ENCODE data around the gene DIAPH2.

The DIAPH2 gene

GRCh38 chrX:97522307-97522706 lies 837.7 kb downstream of the DIAPH2 start:
- DNase-seq, result no peak

GRCh38 chrX:97524340-97524739 lies 839.7 kb downstream of the DIAPH2 start:
- no peak for DNase-seq

- no peak for DNase-seq
Measured at GRCh38 chrX:97524997-97525396, 840.4 kb downstream of the DIAPH2 start.

DNA sequence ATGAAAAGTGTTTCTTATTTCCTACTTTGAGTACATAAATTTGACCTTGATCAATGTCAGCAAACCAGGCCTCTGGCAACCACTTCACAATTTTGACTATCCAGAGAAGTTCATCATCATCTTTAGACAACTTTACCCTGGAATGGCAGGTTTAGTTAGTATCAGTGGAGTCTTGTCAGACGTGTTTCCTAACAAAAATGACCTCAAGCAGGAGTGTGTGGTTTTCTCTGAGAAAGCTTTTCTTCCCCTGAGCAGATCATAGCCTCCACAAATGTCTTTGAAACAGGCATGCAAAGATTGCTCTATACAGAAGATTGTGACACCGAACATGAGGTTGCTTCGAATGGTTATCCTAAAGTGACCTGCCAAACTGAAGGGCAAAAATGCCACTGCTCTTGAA lies 841.3 kb downstream of the DIAPH2 start:
- no peak for DNase-seq

- no peak for DNase-seq
Measured at GRCh38 chrX:97527725-97528124, 843.1 kb downstream of the DIAPH2 start.

DNA sequence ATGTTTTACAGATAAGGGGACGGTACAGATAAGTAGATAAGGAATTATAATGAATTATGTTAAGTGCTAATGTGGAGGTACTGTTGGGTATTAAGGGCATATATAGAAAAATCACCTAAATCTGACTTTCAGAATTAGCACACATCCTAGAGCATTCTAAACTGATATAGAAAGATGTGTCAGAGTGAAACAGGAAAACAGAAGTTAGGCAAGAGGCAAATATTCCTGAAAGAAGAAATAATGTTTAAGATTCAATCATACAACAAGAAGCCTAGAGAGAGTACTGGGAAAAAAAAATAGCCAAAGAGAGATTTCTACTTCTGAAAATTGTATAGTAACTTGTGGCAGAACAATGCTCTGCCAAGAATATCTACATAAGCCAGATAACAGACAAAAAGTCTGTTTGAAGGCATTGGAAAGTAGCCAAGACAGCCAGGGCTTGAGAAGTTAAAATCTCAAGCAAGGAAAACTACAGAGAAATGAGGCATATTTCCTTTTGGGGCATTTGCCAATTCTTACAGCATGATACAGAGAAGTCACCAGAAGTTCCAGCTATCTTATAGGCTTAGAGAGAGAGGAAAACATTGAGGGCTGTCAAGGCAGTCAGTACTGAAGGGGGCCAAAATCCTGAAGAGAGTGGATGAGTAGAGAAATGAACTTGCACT lies 845.0 kb downstream of the DIAPH2 start:
- DNase-seq, result no peak

- DNase-seq, result no peak
Measured at GRCh38 chrX:97531825-97532224, 847.2 kb downstream of the DIAPH2 start.

- DNase-seq, result no peak
Measured at GRCh38 chrX:97538745-97539144, 854.1 kb downstream of the DIAPH2 start.

- no peak for DNase-seq
Measured at GRCh38 chrX:97539970-97540519, 855.4 kb downstream of the DIAPH2 start.

GRCh38 chrX:97547877-97548578 lies 863.4 kb downstream of the DIAPH2 start:
- DNase-seq, result no peak

DNA sequence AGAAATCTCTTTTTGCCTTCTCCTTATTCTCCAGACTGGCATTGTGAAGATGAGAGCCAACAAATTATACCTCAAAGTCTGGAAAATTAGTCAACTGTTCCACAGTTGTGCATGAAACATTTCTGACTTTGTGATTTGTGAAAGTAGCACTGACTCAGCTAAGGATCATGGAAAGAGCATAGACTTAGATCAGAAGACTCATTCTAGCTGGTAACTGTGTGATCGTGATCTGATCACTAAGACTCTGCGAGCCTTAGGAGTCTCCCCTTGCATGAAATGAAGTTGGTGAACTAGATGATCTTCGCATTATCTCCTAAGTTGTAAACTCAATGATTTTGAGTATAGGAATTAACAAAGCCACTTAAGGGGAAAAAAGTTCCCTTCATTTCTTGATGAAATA lies 867.2 kb downstream of the DIAPH2 start:
- no peak for DNase-seq

- no peak for DNase-seq
Measured at GRCh38 chrX:97553833-97554232, 869.2 kb downstream of the DIAPH2 start.

DNA sequence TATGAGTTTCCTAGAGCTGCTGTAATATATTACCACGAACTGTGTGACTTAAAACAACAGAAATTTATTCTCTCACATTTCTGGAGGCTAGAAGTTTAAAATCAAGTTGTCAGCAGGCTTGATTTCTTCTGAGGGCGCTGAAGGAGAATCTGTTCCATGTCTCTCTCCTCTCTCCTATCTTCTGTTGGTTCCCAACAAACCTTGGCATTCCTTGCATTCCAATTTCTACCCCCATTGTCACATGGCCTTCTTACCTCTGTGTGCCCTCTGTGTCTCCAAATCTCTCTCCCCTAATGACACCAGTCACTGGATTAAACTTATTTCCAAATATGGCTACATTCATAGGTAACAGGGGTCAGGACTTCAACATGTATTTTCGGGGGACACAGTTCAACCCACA lies 871.7 kb downstream of the DIAPH2 start:
- DNase-seq, result no peak

- DNase-seq, result no peak
Measured at GRCh38 chrX:97563531-97564133, 879.0 kb downstream of the DIAPH2 start.

DNA sequence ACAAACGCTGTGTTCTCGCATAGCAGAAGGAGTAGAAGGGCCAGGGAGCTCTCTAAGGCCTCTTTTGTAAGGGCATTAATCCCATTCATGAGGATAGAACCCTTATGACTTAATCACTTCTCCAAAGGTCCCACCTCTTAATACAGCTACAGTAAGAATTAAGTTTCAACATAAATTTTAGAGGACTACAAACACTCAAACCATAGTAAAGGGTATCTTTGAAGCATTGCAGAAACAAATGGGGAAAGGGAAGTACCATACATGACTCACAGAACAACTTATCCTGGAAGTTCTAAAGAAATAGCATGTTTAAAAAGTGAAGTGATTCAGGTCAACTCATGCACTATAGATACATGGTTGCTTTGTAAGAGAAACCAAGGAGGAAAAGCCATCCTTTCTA lies 879.9 kb downstream of the DIAPH2 start:
- DNase-seq, result no peak

- no peak for DNase-seq
Measured at GRCh38 chrX:97587171-97587570, 902.5 kb downstream of the DIAPH2 start.

DNA sequence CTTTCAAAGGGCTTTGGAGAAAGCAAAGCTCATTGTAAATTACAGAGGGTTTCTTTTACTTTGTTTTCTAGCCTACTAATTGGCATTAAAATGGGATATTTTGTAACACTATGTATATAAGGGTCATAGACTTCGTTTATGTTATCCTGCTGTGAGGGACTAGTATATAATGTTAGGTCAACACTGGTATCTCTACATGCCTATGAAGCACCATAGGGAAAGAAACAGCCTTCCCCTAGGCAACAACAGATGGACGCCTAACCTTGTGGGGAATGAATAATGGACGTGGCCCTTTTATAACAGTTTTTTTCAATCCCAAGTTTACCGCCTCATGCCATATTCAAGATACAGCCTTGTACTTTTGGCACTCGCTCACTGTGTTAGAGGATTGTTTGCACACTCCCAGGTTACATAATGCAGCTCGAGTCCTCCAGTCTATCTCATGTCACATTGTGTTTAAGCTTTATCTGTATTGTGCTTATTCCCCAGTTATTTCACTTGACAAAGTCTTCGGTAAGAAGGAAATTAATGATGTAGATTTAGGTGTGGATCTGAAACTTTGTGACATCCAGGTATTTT lies 910.1 kb downstream of the DIAPH2 start:
- no peak for DNase-seq

GRCh38 chrX:97597954-97598353 lies 913.3 kb downstream of the DIAPH2 start:
- no peak for DNase-seq

DNA sequence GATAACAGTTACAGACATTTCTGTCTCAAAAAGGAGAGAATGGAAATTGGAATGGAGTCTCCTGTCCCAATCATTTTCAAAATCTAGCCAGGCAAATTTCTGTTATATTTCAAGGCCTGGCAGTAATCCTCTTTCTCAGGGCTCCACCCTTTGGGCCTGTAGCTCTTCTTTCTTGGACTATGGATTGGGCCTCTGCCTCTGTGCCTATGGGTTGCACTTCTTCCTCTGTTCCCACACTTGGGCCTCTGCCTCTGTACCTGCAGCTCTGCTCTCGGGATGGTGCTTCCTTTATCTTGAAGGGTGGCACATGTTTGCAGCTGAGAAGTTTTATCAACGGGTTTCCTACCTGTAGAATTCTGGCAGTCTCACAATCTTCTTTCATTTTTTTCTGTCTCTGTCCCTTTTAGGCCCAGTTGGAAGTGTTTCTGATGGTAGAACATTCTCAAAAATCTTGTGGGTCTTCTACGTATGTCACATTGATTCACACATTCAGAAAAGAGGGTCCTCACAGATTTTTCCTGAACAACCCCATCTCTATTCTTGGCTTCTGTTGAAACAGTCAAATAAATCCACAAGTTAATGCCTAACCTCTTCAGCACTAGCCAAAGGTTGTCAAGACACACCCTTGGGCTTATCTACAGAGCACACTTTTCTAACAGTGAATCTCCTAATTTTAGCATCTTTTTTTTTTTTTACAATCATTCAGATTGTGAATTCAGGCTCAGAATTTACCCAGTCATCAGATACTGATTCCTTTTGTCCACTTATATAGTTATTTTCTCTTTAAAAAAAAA lies 918.0 kb downstream of the DIAPH2 start:
- no peak for DNase-seq

GRCh38 chrX:97605271-97605670 lies 920.6 kb downstream of the DIAPH2 start:
- DNase-seq, result no peak

DNA sequence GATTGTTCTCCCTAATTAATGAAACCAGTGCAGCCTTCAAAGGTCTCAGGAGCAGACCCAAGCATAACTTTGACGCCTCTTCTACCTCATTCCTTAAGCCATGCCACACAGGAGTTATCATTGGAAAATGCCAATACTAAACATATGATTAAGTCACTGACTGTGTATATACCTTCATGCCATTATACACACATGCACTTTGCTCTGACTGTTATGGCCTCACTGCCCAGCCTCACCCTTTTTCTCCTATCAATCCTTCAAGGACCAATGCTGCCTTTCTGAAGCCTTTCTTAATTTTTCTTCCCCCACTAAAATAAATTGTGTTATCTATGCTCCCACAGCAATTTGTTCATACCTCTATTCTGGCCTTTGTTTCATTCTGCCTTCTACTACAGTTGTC lies 924.7 kb downstream of the DIAPH2 start:
- DNase-seq, result no peak

DNA sequence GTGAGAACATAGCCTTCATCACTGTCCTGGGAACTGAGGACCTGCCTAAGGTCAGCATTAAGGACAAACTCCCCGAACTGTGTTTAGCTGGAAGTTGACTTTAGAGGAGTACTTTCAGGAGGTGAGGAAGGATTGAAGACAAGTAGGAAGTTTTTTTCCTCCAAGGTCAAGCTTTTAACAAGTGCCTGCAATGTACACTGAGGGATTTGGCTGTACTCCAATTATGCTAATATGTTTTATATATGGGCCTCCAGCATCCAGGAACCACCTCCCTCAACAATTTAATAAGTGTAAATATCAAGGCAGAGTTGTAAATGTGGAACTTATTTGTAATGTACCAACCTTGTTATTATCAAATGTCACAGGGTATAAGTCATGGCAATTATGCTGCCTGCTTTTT lies 925.3 kb downstream of the DIAPH2 start:
- DNase-seq, result no peak
